Endodermal cell (in vitro differentiated cells): ENCODE measurements around the gene PRDM16. TPM values are rescaled to one million over a fixed set of nuclear protein-coding genes. Genes with fewer than 3 reads are reported as not detected.

Source experiments
- DNase-seq: peaks from one replicate; pipeline ENCODE4 v3.0.0-alpha.2; 2017
- H3K27ac ChIP-seq: 2 replicates; pipeline ENCODE4 v1.5.1; 2013; ENCODE audit warnings: mild to moderate bottlenecking, low read depth, low read length, moderate library complexity
- H3K27me3 ChIP-seq: 2 replicates; pipeline ENCODE4 v1.6.1; 2013; ENCODE audit warnings: mild to moderate bottlenecking, low read length, moderate library complexity; ENCODE audit not compliant: insufficient read depth, control insufficient read depth, poor library complexity, severe bottlenecking
- H3K36me3 ChIP-seq: 2 replicates; pipeline ENCODE4 v1.7.0; 2013; ENCODE audit warnings: mild to moderate bottlenecking, low read length, moderate library complexity; ENCODE audit not compliant: control insufficient read depth, insufficient read depth
- H3K4me1 ChIP-seq: one replicate; pipeline ENCODE4 v1.7.0; 2013; ENCODE audit warnings: low read length; ENCODE audit not compliant: control insufficient read depth, insufficient read depth
- H3K4me3 ChIP-seq: 2 replicates; pipeline ENCODE4 v1.5.1; 2013; ENCODE audit warnings: mild to moderate bottlenecking, low read length, moderate library complexity
- H3K9ac ChIP-seq: 2 replicates; pipeline ENCODE4 v1.6.1; 2013; ENCODE audit warnings: mild to moderate bottlenecking, low read length, moderate library complexity; ENCODE audit not compliant: poor library complexity, severe bottlenecking; ENCODE audit errors: extremely low read depth
- H3K9me3 ChIP-seq: 2 replicates; pipeline ENCODE4 v1.6.1; 2013; ENCODE audit warnings: mild to moderate bottlenecking, low read length, moderate library complexity; ENCODE audit not compliant: control insufficient read depth
- H3K27ac Mint-ChIP-seq: 2 replicates; pipeline ENCODE4 v1.8.0; 2020; ENCODE audit warnings: mixed read lengths
- H3K27me3 Mint-ChIP-seq: 2 replicates; pipeline ENCODE4 v1.8.0; 2021; ENCODE audit warnings: mild to moderate bottlenecking, mixed read lengths; ENCODE audit not compliant: insufficient read depth
- H3K36me3 Mint-ChIP-seq: 2 replicates; pipeline ENCODE4 v1.8.0; 2020; ENCODE audit warnings: low read depth, mixed read lengths
- H3K4me1 Mint-ChIP-seq: 2 replicates; pipeline ENCODE4 v1.8.0; 2020; ENCODE audit warnings: mixed read lengths
- H3K4me3 Mint-ChIP-seq: 2 replicates; pipeline ENCODE4 v1.8.0; 2020; ENCODE audit warnings: mild to moderate bottlenecking, moderate library complexity, mixed read lengths
- H3K9me3 Mint-ChIP-seq: 2 replicates; pipeline ENCODE4 v1.8.0; 2020; ENCODE audit warnings: mild to moderate bottlenecking, mixed read lengths
- WGBS, 2 experiments: methylation state at CpG; one replicate each; pipeline versions ENCODE4 v1.1.5 to v1.1.7; 2013; ENCODE audit warnings: missing lambda C conversion rate in 2 of 2, mixed read lengths in 1 of 2; ENCODE audit not compliant: insufficient coverage in 1 of 2, insufficient read length in 1 of 2; 5-methylcytosine and 5-hydroxymethylcytosine counted together
- total RNA-seq, 2 donors: library from RNA; stranded (reverse); fragmentation: NEBNext Ultra II Directional in 1 of 2; extraction: Animal tissue kit (Norgen Biotek cat#: 25700) in 1 of 2; gene quantifications; 2 replicates in 1 of 2; 3 replicates in 1 of 2; pipeline ENCODE4 v1.2.1, GENCODE V29; 2021
- TF ChIP-seq, protein P1 (sequence below): fragments of 200-600 bp; sonication (generic); conservative IDR thresholded peaks from 2 replicates; pipeline ENCODE4 v1.5.0; 2021; ENCODE audit warnings: antibody characterized with exemption, mild to moderate bottlenecking

Gene PRDM16
- total RNA-seq, 2 donors from 2014 or later: 2.1 to 4.0 TPM

DNA sequence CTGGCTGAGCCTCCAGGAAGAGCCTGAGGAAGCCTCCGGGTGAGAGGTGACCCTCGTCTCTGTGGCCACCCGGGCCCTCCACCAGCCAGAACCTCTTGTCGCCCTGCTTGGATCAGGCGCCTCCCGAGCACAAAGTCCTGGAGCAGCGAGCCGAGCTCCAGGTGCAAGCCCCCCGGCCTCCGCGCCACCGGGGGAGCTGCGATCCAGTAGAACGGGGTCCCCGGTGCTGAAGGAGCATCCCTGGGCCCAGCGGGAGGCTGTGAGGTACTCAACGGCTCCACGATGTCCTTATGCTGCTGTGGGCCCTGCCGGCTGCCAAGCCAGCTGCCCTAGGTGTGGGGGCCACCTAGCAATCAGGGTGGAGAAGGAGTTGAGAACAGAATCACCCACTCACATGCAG lies 102.8 kb downstream of the PRDM16 start:
- no peak for DNase-seq
- no peaks in the 10 kb centered on the region for H3K36me3 ChIP-seq
- Mint-ChIP-seq H3K4me3 (no peak overlapping the region), H3K9me3 (no peaks in the 10 kb centered on the region), H3K4me1 (no peaks in the 10 kb centered on the region), H3K27me3 (no peaks in the 10 kb centered on the region), H3K36me3 (no peaks in the 10 kb centered on the region), H3K27ac (no peak overlapping the region)
- H3K4me3 ChIP-seq: no peak overlapping the region
- H3K27me3 ChIP-seq: no peaks in the 10 kb centered on the region
- no peaks in the 10 kb centered on the region for H3K9me3 ChIP-seq
- no peaks in the 10 kb centered on the region for H3K4me1 ChIP-seq
- no peak overlapping the region for H3K27ac ChIP-seq
- 89 to 94% methylated on average over 18 to 19 of the region's 19 CpGs for WGBS, 2 experiments
- TF ChIP-seq, protein P1, sequence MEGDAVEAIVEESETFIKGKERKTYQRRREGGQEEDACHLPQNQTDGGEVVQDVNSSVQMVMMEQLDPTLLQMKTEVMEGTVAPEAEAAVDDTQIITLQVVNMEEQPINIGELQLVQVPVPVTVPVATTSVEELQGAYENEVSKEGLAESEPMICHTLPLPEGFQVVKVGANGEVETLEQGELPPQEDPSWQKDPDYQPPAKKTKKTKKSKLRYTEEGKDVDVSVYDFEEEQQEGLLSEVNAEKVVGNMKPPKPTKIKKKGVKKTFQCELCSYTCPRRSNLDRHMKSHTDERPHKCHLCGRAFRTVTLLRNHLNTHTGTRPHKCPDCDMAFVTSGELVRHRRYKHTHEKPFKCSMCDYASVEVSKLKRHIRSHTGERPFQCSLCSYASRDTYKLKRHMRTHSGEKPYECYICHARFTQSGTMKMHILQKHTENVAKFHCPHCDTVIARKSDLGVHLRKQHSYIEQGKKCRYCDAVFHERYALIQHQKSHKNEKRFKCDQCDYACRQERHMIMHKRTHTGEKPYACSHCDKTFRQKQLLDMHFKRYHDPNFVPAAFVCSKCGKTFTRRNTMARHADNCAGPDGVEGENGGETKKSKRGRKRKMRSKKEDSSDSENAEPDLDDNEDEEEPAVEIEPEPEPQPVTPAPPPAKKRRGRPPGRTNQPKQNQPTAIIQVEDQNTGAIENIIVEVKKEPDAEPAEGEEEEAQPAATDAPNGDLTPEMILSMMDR: no peak
- no peak overlapping the region for H3K9ac ChIP-seq

DNA sequence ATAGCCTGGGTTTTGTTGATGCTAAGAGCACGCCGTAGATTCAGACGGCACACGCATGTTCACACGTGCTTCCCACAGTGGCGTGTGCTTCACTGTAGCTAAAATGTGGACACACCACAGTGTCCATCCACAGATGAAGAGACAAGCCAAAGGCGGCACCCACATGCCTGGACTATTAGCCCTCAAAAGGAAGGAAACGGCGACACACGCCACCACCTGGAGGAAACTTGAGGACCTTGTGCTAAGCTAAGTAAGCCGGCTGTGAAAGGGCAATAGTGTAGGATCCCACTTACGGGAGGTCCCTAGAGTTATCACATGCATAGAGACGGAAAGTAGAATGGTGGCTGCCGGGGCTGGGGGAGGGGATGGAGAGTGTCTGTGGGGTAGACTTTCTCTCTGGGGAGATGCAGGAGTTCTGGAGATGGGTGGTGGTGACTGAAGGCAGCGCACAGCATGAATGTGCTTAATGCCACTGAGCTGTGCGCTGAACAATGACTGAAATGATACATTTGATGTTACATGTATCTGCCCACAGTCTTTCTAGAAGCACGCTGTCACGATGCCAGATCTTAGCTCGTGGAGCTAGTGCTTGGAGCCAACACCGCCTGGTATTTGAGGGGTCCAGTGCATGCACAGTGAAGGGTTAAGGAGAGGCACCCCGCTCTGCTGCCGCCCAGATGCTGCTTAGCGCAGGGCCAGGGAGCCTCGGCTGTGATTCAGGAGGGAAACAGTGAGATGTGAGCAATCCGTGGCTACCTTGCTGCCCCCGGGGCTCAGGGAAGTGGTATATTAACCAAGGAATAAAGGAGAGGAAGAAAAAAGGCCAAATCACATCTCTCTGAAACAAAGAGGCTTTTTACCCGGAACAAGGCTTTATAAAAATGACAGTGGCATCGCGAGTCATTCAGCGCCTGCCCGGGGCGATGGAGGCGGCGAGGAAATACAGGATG lies 103.7 kb downstream of the PRDM16 start:
- Mint-ChIP-seq H3K9me3 (no peaks in the 10 kb centered on the region), H3K4me3 (no peak overlapping the region), H3K27me3 (peaks cover 2% of the 10 kb centered on the region), H3K27ac (no peak overlapping the region), H3K36me3 (no peaks in the 10 kb centered on the region), H3K4me1 (no peaks in the 10 kb centered on the region)
- TF ChIP-seq, protein P1: no peak
- Histone ChIP-seq H3K4me1 (no peaks in the 10 kb centered on the region), H3K27me3 (no peaks in the 10 kb centered on the region), H3K27ac (no peak overlapping the region), H3K9me3 (no peaks in the 10 kb centered on the region), H3K4me3 (no peak overlapping the region), H3K9ac (no peak overlapping the region), H3K36me3 (no peaks in the 10 kb centered on the region)
- DNase-seq: no peak
- WGBS, 2 experiments: 93 to 95% methylated on average over 31 to 34 of the region's 34 CpGs

DNA sequence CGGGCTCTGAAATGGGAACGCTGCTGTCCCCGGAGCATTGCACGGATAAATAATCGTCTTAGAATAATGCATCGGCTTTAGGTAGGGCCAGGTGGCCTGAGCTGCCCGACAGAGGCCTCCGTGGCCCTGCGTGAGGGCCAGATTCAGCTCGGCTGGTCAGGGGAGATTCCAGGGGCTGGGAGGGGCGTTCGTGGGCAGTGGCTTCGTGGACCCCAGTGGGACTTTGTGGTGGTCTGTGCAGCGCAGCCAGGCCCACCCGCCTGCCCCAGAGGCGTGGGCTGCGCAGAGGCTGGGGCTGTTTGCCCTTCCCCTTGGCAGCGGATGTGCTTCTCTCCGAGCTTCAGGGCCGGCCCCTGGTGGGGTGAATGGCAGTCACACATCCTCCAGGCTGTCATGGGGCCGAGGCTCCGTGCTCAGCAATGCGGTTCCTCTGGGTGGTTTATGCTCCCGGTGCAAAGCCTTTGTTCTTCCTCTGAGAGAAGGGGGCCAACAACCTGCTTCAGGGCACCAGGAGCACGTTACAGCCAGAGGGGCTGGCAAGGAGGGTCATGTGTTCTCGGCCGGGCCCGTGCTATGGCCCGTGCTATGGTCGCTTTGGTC lies 104.5 kb downstream of the PRDM16 start:
- Histone ChIP-seq H3K4me3 (no peak overlapping the region), H3K27ac (no peak overlapping the region), H3K27me3 (no peaks in the 10 kb centered on the region), H3K36me3 (no peaks in the 10 kb centered on the region), H3K9ac (no peak overlapping the region), H3K4me1 (no peaks in the 10 kb centered on the region), H3K9me3 (no peaks in the 10 kb centered on the region)
- no peak for DNase-seq
- H3K27ac Mint-ChIP-seq: no peak overlapping the region
- no peaks in the 10 kb centered on the region for H3K9me3 Mint-ChIP-seq
- H3K27me3 Mint-ChIP-seq: peaks cover 2% of the 10 kb centered on the region
- no peaks in the 10 kb centered on the region for H3K36me3 Mint-ChIP-seq
- H3K4me1 Mint-ChIP-seq: no peaks in the 10 kb centered on the region
- WGBS, 2 experiments: 85 to 93% methylated on average over 23 to 30 of the region's 30 CpGs
- H3K4me3 Mint-ChIP-seq: no peak overlapping the region
- TF ChIP-seq, protein P1: no peak
